HepG2 (cell line): ENCODE results near the gene CLCN4. TPM values are rescaled to one million over a fixed set of nuclear protein-coding genes. Genes with fewer than 3 reads are reported as not detected.

Experiments used
- CEBPZ ChIP-seq: IDR thresholded peaks from 2 replicates; pipeline ENCODE4 v1.6.1; 2012; ENCODE audit warnings: low read length, improper control_type of control experiment
- CTCF ChIP-seq: sonication (generic); formaldehyde crosslinking; IDR thresholded peaks from 2 replicates; pipeline ENCODE4 v1.5.0; 2020; ENCODE audit warnings: mild to moderate bottlenecking, missing genetic modification reagents, moderate library complexity
- ELF1 ChIP-seq: sonication (generic); formaldehyde crosslinking; IDR thresholded peaks from 2 replicates; pipeline ENCODE4 v1.4.0; 2020; ENCODE audit warnings: missing genetic modification reagents
- GATAD1 ChIP-seq: IDR thresholded peaks from 2 replicates; pipeline ENCODE4 v1.6.1; 2016; ENCODE audit warnings: missing genetic modification reagents, missing compliant biosample characterization
- IRF1 ChIP-seq: sonication (generic); formaldehyde crosslinking; IDR thresholded peaks from 2 replicates; pipeline ENCODE4 v1.4.0; 2020; ENCODE audit warnings: low read depth, mild to moderate bottlenecking, missing genetic modification reagents
- KMT2A ChIP-seq: sonication (generic); formaldehyde crosslinking; IDR thresholded peaks from 2 replicates; pipeline ENCODE4 v1.4.0; 2020; ENCODE audit warnings: missing genetic modification reagents
- MNT ChIP-seq: fragments of 450-650 bp; IDR thresholded peaks from 2 replicates; pipeline ENCODE4 v1.6.1; 2016
- NCOR1 ChIP-seq: fragments of 200-600 bp; sonication (generic); IDR thresholded peaks from 2 replicates; pipeline ENCODE4 v1.7.0; 2017; ENCODE audit warnings: antibody characterized with exemption, low read length, borderline replicate concordance
- NR2F2 ChIP-seq: IDR thresholded peaks from 2 replicates; pipeline ENCODE4 v1.6.1; 2012; ENCODE audit warnings: low read depth, inconsistent platforms, borderline replicate concordance
- PHF20 ChIP-seq: sonication (generic); formaldehyde crosslinking; IDR thresholded peaks from 2 replicates; pipeline ENCODE4 v1.5.0; 2020; ENCODE audit warnings: mild to moderate bottlenecking, missing genetic modification reagents
- PLSCR1 ChIP-seq: sonication (generic); formaldehyde crosslinking; IDR thresholded peaks from 2 replicates; pipeline ENCODE4 v1.5.0; 2020; ENCODE audit warnings: missing genetic modification reagents, mild to moderate bottlenecking, borderline replicate concordance
- POLR2G ChIP-seq: fragments of 200-400 bp; formaldehyde crosslinking; IDR thresholded peaks from 2 replicates; pipeline ENCODE4 v1.6.1; 2018; ENCODE audit warnings: mild to moderate bottlenecking, low read depth, low read length, moderate library complexity
- REXO4 ChIP-seq: sonication (generic); formaldehyde crosslinking; IDR thresholded peaks from 2 replicates; pipeline ENCODE4 v1.8.0; 2022; ENCODE audit warnings: missing genetic modification reagents, mild to moderate bottlenecking, borderline replicate concordance
- SSRP1 ChIP-seq: IDR thresholded peaks from 2 replicates; pipeline ENCODE4 v1.6.1; 2016; ENCODE audit warnings: control low read depth
- TMF1 ChIP-seq: sonication (generic); formaldehyde crosslinking; IDR thresholded peaks from 2 replicates; pipeline ENCODE4 v1.8.1; 2022; ENCODE audit warnings: low read depth, missing genetic modification reagents
- ZBTB7B ChIP-seq: sonication (generic); formaldehyde crosslinking; IDR thresholded peaks from 2 replicates; pipeline ENCODE4 v1.4.0; 2020; ENCODE audit warnings: missing genetic modification reagents
- ZGPAT ChIP-seq: IDR thresholded peaks from 2 replicates; pipeline ENCODE4 v1.6.1; 2016; ENCODE audit warnings: mild to moderate bottlenecking
- ZMYM2 ChIP-seq: sonication (generic); formaldehyde crosslinking; IDR thresholded peaks from 2 replicates; pipeline ENCODE4 v1.8.0; 2022; ENCODE audit warnings: mild to moderate bottlenecking, missing genetic modification reagents
- ZNF207 ChIP-seq: fragments of 450-650 bp; IDR thresholded peaks from 2 replicates; pipeline ENCODE4 v1.6.1; 2016; ENCODE audit warnings: antibody characterized with exemption, borderline replicate concordance
- ZSCAN31 ChIP-seq: sonication (generic); formaldehyde crosslinking; IDR thresholded peaks from 2 replicates; pipeline ENCODE4 v1.5.0; 2020; ENCODE audit warnings: low read depth, mild to moderate bottlenecking, missing genetic modification reagents
- ZSCAN9 ChIP-seq: IDR thresholded peaks from 2 replicates; pipeline ENCODE4 v1.6.1; 2016; ENCODE audit warnings: borderline replicate concordance
- polyA plus RNA-seq, 8 experiments: library from polyadenylated mRNA; depleted of rRNA in 3 of 8; stranded (reverse) in 7 of 8; unstranded in 1 of 8; fragments of >200 nt; fragmentation: Illumina TruSeq in 4 of 8; extraction: Trizol in 4 of 8; gene quantifications; 2 replicates each; pipeline versions ENCODE4 v1.2.1 to v1.2.3, GENCODE V29; 2011 to 2016; ENCODE audit warnings: low read depth in 4 of 8, missing spikeins in 1 of 8, mixed read lengths in 1 of 8; ENCODE audit not compliant: insufficient read depth in 1 of 8
- total RNA-seq, 5 experiments: library from RNA; depleted of rRNA; stranded (reverse); fragments of >200 nt; fragmentation: Illumina TruSeq; extraction: Trizol; gene quantifications; 2 replicates each; pipeline ENCODE4 v1.2.3, GENCODE V29; 2016; ENCODE audit warnings: low read depth in 1 of 5

CLCN4 gene
- total and polyA plus RNA-seq, 2 of the 13 experiments (the other 11 are each of a cell fraction or from before 2014, with no cell fraction given) = 1.8 to 2.5 TPM

GRCh38 chrX:10119399-10119990 is 37.3 kb upstream of the CLCN4 start (continued):
- TF ChIP-seq NCOR1 (no peak), NR2F2 (no peak), GATAD1 (CRISPR knock-in tag) (peak; percentile 53; the same call in 1 of the 2 replicates), ZGPAT (CRISPR knock-in tag) (peak; percentile 58; the same call in 1 of the 2 replicates), ZBTB7B (no peak), CTCF (CRISPR knock-in tag) (peak; percentile 98), ZSCAN31 (0 out of 2 replicates have a peak, but pooled peaks have one; percentile 30), MNT (no peak), IRF1 (no peak), PHF20 (CRISPR knock-in tag) (no peak), SSRP1 (CRISPR knock-in tag) (no peak), ZSCAN9 (CRISPR knock-in tag) (0 out of 2 replicates have a peak, but pooled peaks have one; percentile 34), CEBPZ (no peak), ZNF207 (no peak), POLR2G (no peak), KMT2A (CRISPR knock-in tag) (no peak), REXO4 (no peak), ZMYM2 (CRISPR knock-in tag) (no peak), ELF1 (CRISPR knock-in tag) (no peak), TMF1 (no peak), PLSCR1 (CRISPR knock-in tag) (no peak)
